GM12878 (cell line): ENCODE data around the gene OPRL1. TPM values are rescaled to one million over a fixed set of nuclear protein-coding genes. Genes with fewer than 3 reads are reported as not detected.
"Not testable (repeated sequence)": the region's sequence is repeated elsewhere in the genome, so short reads cannot be mapped to it uniquely, and the experiment has no call there.

Source experiments
- ATAC-seq: fragments of 200-7000 bp; cut with Tn5 transposase; 3 replicates; pipeline ENCODE4 v1.9.1; 2020; ENCODE audit warnings: mild to moderate bottlenecking, moderate library complexity
- BruUV-seq: library from RNA; stranded (reverse); fragments of 400-500 nt; replicated peaks from 2 replicates; lab custom pipeline; 2021; lab: Mats Ljungman, UMichigan
- CTCF ChIA-PET: fragments of 300-600 bp; sonication (Branson Sonifier 250); formaldehyde crosslinking; extraction: SDS; loops from one replicate; lab custom pipeline; 2021; ENCODE audit warnings: inconsistent platforms; lab: Yijun Ruan, JAX
- POLR2A ChIA-PET: fragments of 350-600 bp; formaldehyde crosslinking; extraction: SDS; loops from one replicate; lab custom pipeline; 2021; ENCODE audit warnings: inconsistent platforms; lab: Charles Lee
- RAD21 ChIA-PET: fragments of 300-600 bp; sonication (Branson Sonifier 250); formaldehyde crosslinking; loops from one replicate; lab custom pipeline; 2023; ENCODE audit warnings: antibody characterized with exemption; ENCODE audit not compliant: unreplicated experiment; lab: Charles Lee
- SMC1A ChIA-PET: fragments of 300-600 bp; sonication (Branson Sonifier 250); formaldehyde crosslinking; loops from one replicate; lab custom pipeline; 2023; ENCODE audit not compliant: unreplicated experiment, uncharacterized antibody; lab: Charles Lee
- DNase-seq: peaks from one replicate; pipeline ENCODE4 v3.0.0-alpha.2; 2011; ENCODE audit warnings: low read depth, low spot score
- FAIRE-seq: peaks from 3 replicates; lab custom pipeline; 2011; peaks lifted over from hg19 to GRCh38; lab: Jason Lieb, UNC
- H2AFZ ChIP-seq: 2 replicates; pipeline ENCODE4 v1.6.0; 2011; ENCODE audit warnings: low read depth, low read length, control low read depth; ENCODE audit not compliant: control insufficient read depth
- H3K27ac ChIP-seq: 2 replicates; pipeline ENCODE4 v1.5.1; 2011; ENCODE audit warnings: control low read depth; ENCODE audit not compliant: control insufficient read depth, insufficient read depth
- H3K27me3 ChIP-seq, 2 experiments: replicated peaks in 1 of 2; 2 replicates each; pipeline versions ENCODE4 v1.6.0 to v1.6.1; 2011; ENCODE audit warnings: low read length in 1 of 2; ENCODE audit not compliant: control insufficient read depth in 2 of 2, insufficient read depth in 2 of 2
- H3K36me3 ChIP-seq, 2 experiments: 2 replicates each; pipeline ENCODE4 v1.5.1; 2011; ENCODE audit warnings: low read length in 1 of 2; ENCODE audit not compliant: control insufficient read depth in 2 of 2, insufficient read depth in 2 of 2
- H3K4me1 ChIP-seq: 2 replicates; pipeline ENCODE4 v1.6.1; 2011; ENCODE audit warnings: mild to moderate bottlenecking, low read length, moderate library complexity, mixed read lengths; ENCODE audit not compliant: control insufficient read depth, insufficient read depth
- H3K4me2 ChIP-seq: 2 replicates; pipeline ENCODE4 v1.6.0; 2011; ENCODE audit warnings: control low read depth; ENCODE audit not compliant: control insufficient read depth, insufficient read depth
- H3K4me3 ChIP-seq: fragments of 200-600 bp; sonication (generic); 2 replicates; pipeline ENCODE4 v1.5.1; 2016
- H3K79me2 ChIP-seq: 2 replicates; pipeline ENCODE4 v1.6.0; 2011; ENCODE audit warnings: low read length; ENCODE audit not compliant: control insufficient read depth, insufficient read depth
- H3K9ac ChIP-seq: 2 replicates; pipeline ENCODE4 v1.8.0; 2011; ENCODE audit warnings: low read length, control low read depth, mixed read lengths; ENCODE audit not compliant: control insufficient read depth, insufficient read depth
- H3K9me3 ChIP-seq: replicated peaks from 3 replicates; pipeline ENCODE4 v1.5.1; 2011; ENCODE audit warnings: mild to moderate bottlenecking, low read length; ENCODE audit not compliant: control insufficient read depth, insufficient read depth
- H4K20me1 ChIP-seq: 2 replicates; pipeline ENCODE4 v1.6.0; 2011; ENCODE audit not compliant: control insufficient read depth, insufficient read depth
- NR2C2 ChIP-seq: IDR thresholded peaks from 2 replicates; pipeline ENCODE4 v1.6.1; 2011; ENCODE audit warnings: borderline replicate concordance, low read depth; ENCODE audit not compliant: control insufficient read depth, insufficient read length
- WGBS: methylation state at CpG from one replicate; pipeline ENCODE4 v1.1.6; 2016; ENCODE audit warnings: low lambda C conversion rate; ENCODE audit not compliant: insufficient replicate concordance, insufficient coverage; ENCODE audit errors: missing lambda C conversion rate; 5-methylcytosine and 5-hydroxymethylcytosine counted together
- in situ Hi-C: fragments of 300-500 bp; cut with MboI; formaldehyde crosslinking; loops from 9 replicates; pipeline ENCODE4 v1.14.3; 2018; ENCODE audit warnings: mixed read lengths
- intact Hi-C: fragments of 100-400 bp; cut with micrococcal nuclease; formaldehyde crosslinking; loops from one replicate; pipeline ENCODE4 v1.14.2; 2022; ENCODE audit not compliant: unreplicated experiment
- polyA plus RNA-seq, 11 experiments: library from polyadenylated mRNA; depleted of rRNA in 4 of 11; unstranded in 6 of 11; stranded (reverse) in 5 of 11; fragments of >200 nt; fragmentation: Nextera tagmentation in 4 of 11; fragmentation: Illumina TruSeq in 1 of 11; extraction: Ambion mirVana in 4 of 11; extraction: Trizol in 1 of 11; gene quantifications; 1 replicate in 1 of 11; 2 replicates in 10 of 11; pipeline versions ENCODE4 v1.2.1 to v1.2.3, GENCODE V29; 2011 to 2016; ENCODE audit warnings: inconsistent platforms in 2 of 11, missing spikeins in 2 of 11, low read depth in 1 of 11
- total RNA-seq, 4 experiments: library from RNA; depleted of rRNA in 3 of 4; stranded (reverse); fragments of >200 nt in 3 of 4; fragmentation: Illumina TruSeq in 1 of 4; extraction: Trizol in 1 of 4; gene quantifications; 2 replicates each; pipeline versions ENCODE4 v1.2.1 to v1.2.3, GENCODE V29; 2013 to 2021
- TF ChIP-seq, protein P1 (sequence below): IDR thresholded peaks from 2 replicates; pipeline ENCODE4 v1.6.1; 2011; ENCODE audit warnings: borderline replicate concordance, low read depth, mild to moderate bottlenecking, moderate library complexity, mixed read lengths, low read length; ENCODE audit not compliant: insufficient read depth; ENCODE audit errors: extremely low read length

Gene OPRL1
- total and polyA plus RNA-seq, 10 of the 15 experiments (the other 5 are each of a cell fraction or from before 2014, with no cell fraction given), result 0.04 to 0.41 (median 0.24) TPM; not detected in 1

DNA sequence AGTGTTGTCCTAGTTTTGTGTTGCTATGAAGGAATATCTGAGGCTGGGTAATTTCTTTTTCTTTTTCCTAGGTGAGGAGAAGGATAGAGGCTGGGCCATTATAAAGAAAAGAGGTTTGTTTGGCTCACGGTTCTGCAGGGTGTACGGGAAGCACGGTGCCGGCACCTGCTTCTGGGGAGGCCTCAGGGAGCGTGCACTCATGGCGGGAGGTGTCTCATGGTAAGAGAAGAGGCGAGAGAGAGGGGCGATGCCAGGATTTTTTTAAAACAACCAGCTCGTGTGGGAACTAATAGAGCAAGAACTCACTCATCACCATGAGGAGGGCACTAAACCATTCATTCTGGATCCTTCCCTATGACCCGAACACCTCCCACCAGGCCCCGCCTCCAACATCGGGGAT is 41.7 kb downstream of the OPRL1 start:
- 62% methylated on average over 12 of the region's 12 CpGs for WGBS
- BruUV-seq, result no TSS peak
- no peak for TF ChIP-seq NR2C2
- TF ChIP-seq, protein P1, sequence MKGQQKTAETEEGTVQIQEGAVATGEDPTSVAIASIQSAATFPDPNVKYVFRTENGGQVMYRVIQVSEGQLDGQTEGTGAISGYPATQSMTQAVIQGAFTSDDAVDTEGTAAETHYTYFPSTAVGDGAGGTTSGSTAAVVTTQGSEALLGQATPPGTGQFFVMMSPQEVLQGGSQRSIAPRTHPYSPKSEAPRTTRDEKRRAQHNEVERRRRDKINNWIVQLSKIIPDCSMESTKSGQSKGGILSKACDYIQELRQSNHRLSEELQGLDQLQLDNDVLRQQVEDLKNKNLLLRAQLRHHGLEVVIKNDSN, result no peak
- TF ChIP-seq, all 136 proteins: peak for 0
- no peak overlapping the region for H3K27ac ChIP-seq
- no peaks in the 10 kb centered on the region for H3K36me3 ChIP-seq
- no peak overlapping the region for H3K4me3 ChIP-seq
- no peak overlapping the region for H3K9ac ChIP-seq
- no peak overlapping the region for H3K4me2 ChIP-seq
- SMC1A ChIA-PET, result interaction anchor here (0.7 to 3.3 kb wide), 8 partner anchors 17 to 117 kb away, joined by 3 to 13 read pairs (median 8); partner anchors contain the start of gene LKAAEAR1
- DNase-seq (no peak), FAIRE-seq (no peak), ATAC-seq (no peak)
- H3K27me3 ChIP-seq, result no peaks in the 10 kb centered on the region
- POLR2A ChIA-PET, result interaction anchor here (2.0 kb wide), 1 partner anchor 38 kb away, joined by 12 read pairs; the partner anchor contains the start of gene LKAAEAR1
- intact Hi-C loops, result loop anchor here (5.0 kb wide), 1 partner anchor 584 kb away; the partner anchor contains the start of gene PTK6
- H4K20me1 ChIP-seq, result no peaks in the 10 kb centered on the region
- H2AFZ ChIP-seq, result no peak overlapping the region
- CTCF ChIA-PET, result interaction anchor here (0.7 to 4.0 kb wide), 17 partner anchors 13 to 584 kb away, joined by 3 to 65 read pairs (median 4); partner anchors contain the start of genes C20orf204, LKAAEAR1, NPBWR2 and OPRL1
- H3K9me3 ChIP-seq, result no peaks in the 10 kb centered on the region
- H3K4me1 ChIP-seq, result peaks cover 5% of the 10 kb centered on the region
- in situ Hi-C loops, result no loop called here
- H3K79me2 ChIP-seq, result no peaks in the 10 kb centered on the region
- RAD21 ChIA-PET, result interaction anchor here (0.6 to 3.0 kb wide), 9 partner anchors 15 to 256 kb away, joined by 3 to 67 read pairs (median 4); partner anchors contain the start of genes LKAAEAR1, NPBWR2, OPRL1 and RGS19

DNA sequence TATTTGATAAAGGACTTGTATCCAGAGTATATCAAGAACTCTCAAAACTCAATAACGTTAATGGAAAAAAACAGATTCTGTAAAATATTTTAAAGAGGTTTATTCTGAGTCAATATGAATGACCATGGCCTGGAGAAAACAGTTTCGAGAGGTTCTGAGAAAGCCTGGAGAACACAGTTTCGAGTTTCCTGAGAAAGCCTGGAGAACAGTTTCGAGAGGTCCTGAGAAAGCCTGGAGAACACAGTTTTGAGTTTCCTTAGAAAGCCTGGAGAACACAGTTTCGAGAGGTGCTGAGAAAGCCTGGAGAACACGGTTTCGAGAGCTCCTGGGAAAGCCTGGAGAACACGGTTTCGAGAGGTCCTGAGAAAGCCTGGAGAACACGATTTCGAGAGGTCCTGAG is 43.0 kb downstream of the OPRL1 start:
- H3K27ac ChIP-seq, H3K27me3 ChIP-seq, H3K9ac ChIP-seq, BruUV-seq, H3K9me3 ChIP-seq, H3K79me2 ChIP-seq, H4K20me1 ChIP-seq, H3K4me3 ChIP-seq, FAIRE-seq, in situ Hi-C loops, SMC1A ChIA-PET, H3K4me2 ChIP-seq, H2AFZ ChIP-seq, DNase-seq, H3K4me1 ChIP-seq, ATAC-seq, H3K36me3 ChIP-seq: not testable (repeated sequence)
- intact Hi-C loops, result loop anchor here (5.0 kb wide), 1 partner anchor 586 kb away; the partner anchor contains the start of gene PTK6
- CTCF ChIA-PET, result interaction anchor here (1.4 to 4.0 kb wide), 2 partner anchors 15 to 87 kb away, joined by 4 to 23 read pairs; partner anchors contain the start of genes C20orf204 and NPBWR2
- RAD21 ChIA-PET, result interaction anchor here (1.1 to 1.3 kb wide), 3 partner anchors 16 to 39 kb away, joined by 3 to 6 read pairs (median 3); partner anchors contain the start of gene NPBWR2
- POLR2A ChIA-PET, result interaction anchor here (1.0 kb wide), 1 partner anchor 31 kb away, joined by 3 read pairs; no protein-coding TSS in a partner anchor
- 25% methylated on average over 11 of the region's 11 CpGs for WGBS

DNA sequence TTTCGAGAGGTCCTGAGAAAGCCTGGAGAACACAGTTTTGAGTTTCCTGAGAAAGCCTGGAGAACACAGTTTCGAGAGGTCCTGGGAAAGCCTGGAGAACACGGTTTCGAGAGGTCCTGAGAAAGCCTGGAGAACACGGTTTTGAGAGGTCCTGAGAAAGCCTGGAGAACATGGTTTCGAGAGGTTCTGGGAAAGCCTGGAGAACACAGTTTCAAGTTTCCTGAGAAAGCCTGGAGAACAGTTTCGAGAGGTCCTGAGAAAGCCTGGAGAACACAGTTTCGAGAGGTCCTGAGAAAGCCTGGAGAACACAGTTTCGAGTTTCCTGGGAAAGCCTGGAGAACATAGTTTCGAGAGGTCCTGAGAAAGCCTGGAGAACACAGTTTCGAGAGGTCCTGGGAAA is 43.6 kb downstream of the OPRL1 start:
- BruUV-seq, H3K27me3 ChIP-seq, in situ Hi-C loops, H3K27ac ChIP-seq, FAIRE-seq, H3K79me2 ChIP-seq, H3K4me1 ChIP-seq, H3K9me3 ChIP-seq, H3K4me3 ChIP-seq, RAD21 ChIA-PET, ATAC-seq, DNase-seq, H2AFZ ChIP-seq, H3K4me2 ChIP-seq, H4K20me1 ChIP-seq, SMC1A ChIA-PET, H3K36me3 ChIP-seq, H3K9ac ChIP-seq, CTCF ChIA-PET: not testable (repeated sequence)
- intact Hi-C loops, result loop anchor here (5.0 kb wide), 1 partner anchor 586 kb away; the partner anchor contains the start of gene PTK6
- WGBS, result 33% methylated on average over 11 of the region's 11 CpGs
- POLR2A ChIA-PET, result interaction anchor here (1.0 kb wide), 1 partner anchor 32 kb away, joined by 3 read pairs; no protein-coding TSS in a partner anchor
